Activated CD4-positive, CD25-positive, alpha-beta regulatory T cell treated with anti-CD3 and anti-CD28 coated beads, Interleukin-2, amount 50 U/mL, for 24 hours (primary cell): ENCODE measurements around the gene GNAZ.

Experiments used
- ATAC-seq, 2 donors: fragments of 150-1000 bp; cut with Tn5 transposase; one replicate each; pipeline ENCODE4 v1.10.0; 2021; ENCODE audit warnings: mild to moderate bottlenecking in 1 of 2, moderate library complexity in 1 of 2

The GNAZ gene

GRCh38 chr22:23109079-23109347, 38.7 kb downstream of the GNAZ start:
- ATAC-seq: no peak

DNA sequence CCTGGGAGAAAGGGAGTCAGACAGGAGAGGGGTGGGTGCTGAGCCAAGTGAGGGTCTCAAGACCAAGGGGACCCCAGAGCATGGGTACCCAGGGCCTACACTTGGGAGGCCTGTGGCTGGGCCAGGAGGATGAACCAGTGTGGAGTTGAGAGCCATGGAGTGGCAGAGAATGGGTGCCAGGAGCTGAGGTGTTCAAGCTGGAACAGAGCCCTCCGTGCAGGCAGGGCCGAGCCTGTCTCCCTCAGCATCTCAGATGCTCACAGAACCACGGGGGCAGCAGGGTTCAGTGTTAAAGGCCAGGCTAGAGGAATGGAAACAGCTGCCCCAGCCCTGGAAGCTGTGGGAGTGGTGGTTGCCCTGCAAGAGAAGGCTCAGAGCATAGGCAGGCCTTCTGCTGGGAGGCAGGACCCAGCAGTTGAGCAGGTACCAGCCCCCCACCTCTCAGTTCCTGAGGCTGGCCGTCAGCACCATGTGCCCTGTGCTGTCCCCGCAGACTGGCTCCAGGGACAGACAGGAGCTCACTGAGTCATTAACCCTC, 39.2 kb downstream of the GNAZ start:
- ATAC-seq: no peak

DNA sequence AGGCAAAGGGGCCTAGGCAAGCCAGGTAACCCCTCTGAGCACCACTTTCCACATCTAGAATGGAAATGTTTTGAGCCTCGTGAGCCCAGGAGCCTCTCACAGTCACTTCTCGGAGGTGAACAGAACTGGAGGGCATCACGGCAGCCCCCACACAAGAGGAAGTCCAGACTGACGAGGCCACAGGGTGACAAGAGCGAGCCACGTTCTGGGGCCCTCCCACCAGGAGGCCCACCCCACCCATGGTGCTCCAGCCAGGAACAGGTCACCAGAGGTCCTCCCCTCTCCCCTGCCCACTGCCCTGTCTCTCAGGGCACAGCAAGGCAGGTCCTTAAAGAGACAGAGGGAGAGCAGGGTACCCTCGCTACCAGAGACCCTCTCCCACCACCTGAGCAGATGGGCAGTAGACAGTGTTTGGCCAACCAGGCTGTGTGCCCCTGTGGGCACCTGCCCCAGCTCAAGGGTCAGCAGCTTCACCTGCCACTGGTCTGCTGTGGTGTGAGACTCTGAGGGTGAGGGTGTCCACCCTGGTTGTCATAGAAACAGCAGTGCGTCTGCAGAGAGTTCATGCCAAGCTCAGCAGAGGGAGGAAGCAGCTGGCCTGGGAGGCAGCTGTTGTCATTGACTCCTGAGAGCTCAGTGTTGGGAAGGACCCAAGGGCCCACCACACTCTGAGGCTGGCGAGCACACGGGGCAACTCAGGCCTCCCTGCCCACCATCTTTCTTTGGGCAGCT, 40.0 kb downstream of the GNAZ start:
- ATAC-seq: no peak

GRCh38 chr22:23110922-23111527, 40.7 kb downstream of the GNAZ start:
- no peak for ATAC-seq

GRCh38 chr22:23112472-23113012, 42.2 kb downstream of the GNAZ start:
- ATAC-seq: no peak

DNA sequence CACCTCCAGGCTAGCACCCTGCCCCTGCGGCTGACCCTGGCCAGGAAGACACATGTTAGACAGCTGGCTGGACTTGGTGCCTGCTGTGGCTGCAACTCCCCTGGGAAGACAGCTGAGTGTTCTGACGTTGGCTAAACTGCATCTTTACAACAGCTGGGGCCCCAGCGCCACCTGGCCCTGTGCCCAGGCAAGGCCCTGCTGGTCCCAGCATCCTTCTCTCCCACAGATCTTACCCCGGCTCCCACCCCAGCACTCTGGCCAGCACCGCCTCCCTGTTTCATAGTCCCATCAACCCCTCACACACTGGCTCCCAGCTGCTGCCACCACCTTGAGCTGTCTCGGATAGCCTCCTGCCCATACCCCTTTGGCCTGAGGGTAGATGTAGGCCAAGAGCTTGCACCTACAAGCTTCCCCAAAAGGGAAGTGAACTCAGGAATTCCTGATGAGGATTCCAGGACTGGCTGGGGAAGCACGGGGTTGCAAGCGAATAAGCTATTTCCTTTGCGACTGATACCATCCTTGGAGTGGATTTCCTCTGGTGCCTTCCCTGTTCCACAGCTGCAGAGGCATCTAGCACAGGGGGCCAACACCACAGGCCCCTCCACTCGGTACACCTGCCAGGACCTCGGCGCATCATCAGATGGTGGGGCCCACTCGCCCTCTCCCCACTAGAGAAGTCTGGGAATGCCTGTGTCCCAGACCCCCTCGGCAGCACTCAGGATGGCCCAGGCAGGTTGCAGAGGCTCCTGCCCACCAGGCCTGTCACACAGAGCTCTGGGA, 42.9 kb downstream of the GNAZ start:
- no peak for ATAC-seq

DNA sequence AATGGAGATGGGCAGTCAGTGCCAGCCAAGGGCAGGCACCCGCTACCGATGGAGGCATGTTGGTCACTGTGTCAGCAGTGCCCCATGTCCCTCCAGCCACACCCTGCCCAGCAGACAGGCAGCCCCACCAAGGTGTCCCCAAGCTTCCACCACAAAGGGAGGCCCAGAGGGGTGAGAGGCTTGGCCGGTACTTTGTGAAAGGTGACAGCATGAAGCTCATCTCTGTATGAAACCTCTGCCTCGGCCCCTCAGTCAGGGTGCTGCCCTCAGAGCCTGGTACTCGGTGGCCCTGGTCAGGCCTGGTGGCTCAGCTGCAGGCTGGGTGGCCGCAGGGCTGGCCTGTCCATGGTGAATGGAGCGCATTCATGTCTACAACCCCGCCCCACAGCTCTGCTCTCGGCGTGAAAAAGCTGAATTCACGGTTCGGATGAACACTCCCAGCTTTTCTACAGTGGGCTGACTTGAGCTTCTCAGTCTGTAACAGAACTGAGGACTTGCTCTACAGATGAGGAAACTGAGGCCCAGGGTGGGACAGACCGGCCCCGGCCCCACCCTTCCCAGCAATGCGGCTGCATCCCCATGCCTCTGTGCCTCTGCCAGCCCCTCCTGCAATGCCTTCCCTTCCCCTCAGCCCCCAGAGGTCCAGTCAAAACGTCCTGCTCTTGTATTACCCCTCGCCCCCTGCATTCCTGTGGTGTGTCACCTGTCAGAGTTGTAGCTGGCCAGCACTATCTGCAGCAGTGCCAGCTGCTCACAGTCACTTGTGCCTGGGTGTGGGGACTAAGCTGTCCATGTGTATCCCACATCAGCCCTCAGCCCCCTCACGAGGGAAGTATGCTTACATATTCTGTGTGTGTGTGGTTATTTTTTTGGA, 43.8 kb downstream of the GNAZ start:
- no peak for ATAC-seq

- ATAC-seq: no peak
Observed at GRCh38 chr22:23114721-23115020, 44.4 kb downstream of the GNAZ start.

DNA sequence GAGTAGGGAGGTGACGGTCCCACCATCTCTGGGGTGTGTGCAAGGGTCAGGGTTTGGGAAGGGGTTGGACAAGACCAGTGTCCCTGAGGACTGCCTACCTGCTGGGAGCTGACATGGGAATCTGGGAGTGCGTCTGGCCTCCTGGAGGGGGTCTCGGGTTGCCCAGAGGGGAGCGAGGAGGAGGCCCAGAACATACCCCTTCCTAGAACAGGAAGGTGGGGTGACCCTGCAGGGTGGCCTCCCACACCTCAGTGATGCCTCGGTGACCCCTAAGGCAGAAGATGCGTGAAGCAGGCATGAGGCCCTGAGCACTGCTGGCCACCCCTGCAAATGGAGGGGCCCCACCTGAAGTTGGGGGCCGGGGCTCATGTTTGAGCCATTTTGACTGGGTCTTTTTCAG, 45.0 kb downstream of the GNAZ start:
- no peak for ATAC-seq

GRCh38 chr22:23115825-23116494, 45.6 kb downstream of the GNAZ start:
- ATAC-seq: no peak

GRCh38 chr22:23116506-23117263, 46.4 kb downstream of the GNAZ start:
- ATAC-seq: no peak

DNA sequence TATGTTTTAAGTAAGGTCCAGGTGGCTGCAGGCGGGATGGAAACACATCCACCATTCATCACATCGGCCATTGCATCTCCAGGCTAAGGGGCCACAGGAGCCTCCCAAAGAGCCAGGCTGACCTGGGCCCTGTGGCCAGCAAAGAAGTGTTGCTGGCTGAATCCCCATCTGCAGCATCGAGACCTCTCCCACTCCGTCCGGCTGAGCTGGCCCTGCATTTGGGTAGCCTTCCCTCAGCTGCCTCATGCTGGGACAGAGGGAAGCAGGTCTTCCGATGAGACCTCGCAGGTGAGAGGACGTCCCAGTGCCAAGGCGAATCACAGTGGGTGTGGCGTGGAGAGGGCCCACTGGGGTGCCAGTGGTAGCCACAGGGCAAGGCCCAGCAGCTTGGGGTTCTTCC, 47.0 kb downstream of the GNAZ start:
- no peak for ATAC-seq

- no peak for ATAC-seq
Observed at GRCh38 chr22:23117891-23118646, 47.8 kb downstream of the GNAZ start.

- ATAC-seq: no peak
Observed at GRCh38 chr22:23118647-23119493, 48.6 kb downstream of the GNAZ start.

DNA sequence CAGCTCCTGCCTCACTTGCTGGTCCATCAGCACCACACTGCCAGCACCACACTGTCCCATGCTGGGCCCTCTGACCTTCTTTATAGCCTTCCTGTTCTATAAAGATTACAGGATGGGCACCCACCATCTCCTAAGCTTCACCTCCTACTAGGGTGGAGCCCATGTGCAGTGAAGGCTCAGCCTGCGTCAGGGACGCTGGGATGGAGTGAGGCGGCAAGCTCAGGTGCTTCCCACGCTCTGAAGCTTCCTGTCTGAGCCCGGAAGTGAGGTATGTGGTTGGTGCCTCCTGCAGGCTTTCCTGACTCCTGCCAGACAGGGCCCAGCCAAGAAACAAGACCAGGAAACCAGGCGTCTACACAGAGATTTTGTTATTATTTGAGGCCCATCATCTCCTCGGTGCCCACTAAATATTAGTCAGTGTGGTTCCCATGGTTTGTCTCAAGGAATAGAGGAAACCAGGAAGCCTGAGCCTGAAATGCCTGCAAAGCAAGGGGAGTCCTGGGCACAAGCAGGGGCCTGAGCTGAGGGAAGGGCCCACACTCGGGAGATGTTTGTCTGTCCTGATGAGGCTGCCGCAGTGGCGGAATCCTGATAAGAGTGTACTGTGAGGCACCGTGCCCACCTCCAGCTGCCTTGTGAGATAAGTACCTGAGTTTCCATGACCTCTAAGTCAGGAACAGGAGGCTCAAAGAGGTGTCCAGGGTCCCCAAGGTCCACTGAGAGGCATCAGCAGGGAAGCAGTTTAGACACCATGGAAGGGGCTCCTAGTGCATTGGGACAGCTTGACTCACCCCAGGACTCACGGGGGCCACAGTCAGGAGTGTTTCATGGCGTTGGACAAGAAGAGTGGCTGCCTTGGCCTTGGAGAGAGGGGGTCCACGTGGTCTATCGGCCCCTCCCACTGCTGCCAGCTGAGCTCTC, 49.4 kb downstream of the GNAZ start:
- peak; percentile 90 to 93 for ATAC-seq

DNA sequence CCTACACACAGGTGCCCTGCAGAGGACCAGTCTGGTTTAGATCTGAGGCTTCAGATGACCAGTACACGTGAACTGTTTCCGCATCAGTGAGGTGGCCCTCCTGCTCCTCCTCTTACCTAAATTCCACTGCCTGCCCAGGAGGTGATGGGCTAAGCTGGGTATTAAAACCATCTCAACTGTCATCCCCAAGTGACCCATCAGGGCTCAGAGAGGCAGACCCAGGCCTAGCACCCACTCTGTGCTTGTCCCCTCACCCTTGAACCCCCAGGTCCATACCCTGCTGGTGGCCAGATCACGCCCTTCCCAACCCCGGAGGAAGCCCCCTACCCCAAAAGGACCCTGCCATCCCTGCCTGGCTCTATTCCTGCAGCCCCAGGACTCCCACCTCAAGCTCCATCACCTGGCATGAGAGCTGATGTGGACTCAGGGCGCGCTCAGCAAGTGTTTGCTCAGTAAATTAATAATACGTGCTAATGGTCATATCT, 50.1 kb downstream of the GNAZ start:
- no peak for ATAC-seq

DNA sequence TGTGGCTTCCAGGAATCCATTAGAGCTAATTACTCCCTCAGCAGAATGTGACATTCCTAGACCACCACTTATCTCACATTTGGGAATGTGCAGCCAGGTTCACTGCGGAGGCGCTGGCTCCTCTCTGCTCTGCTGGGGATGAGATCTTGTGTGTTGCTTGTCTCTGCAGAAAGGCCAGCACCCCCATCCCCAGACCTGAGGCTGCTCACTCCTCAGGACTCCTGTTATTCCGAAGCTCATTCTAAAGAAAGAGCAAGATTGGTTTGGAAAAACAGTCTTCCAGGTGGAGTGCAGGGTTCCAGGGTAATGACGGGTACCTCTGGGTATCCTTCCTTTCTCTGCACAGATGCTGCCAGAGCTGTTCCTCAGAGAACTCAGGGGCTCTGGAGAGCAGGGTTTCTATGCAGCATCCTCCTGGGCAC, 50.7 kb downstream of the GNAZ start:
- no peak for ATAC-seq

- ATAC-seq: no peak
Observed at GRCh38 chr22:23121424-23121823, 51.1 kb downstream of the GNAZ start.
